Coronary artery (tissue), 2 donors: Measurements from ENCODE around the gene EHMT1.
"Not testable (repeated sequence)": the region's sequence is repeated elsewhere in the genome, so short reads cannot be mapped to it uniquely, and the experiment has no call there.

Experiments
- DNase-seq: peaks from one replicate; pipeline ENCODE4 v3.0.0-alpha.2; 2017; ENCODE audit warnings: low spot score
- H3K27ac ChIP-seq, 2 donors: fragments of 200-600 bp; sonication (generic); one replicate each; pipeline ENCODE4 v1.5.1; 2016 to 2019
- H3K4me3 ChIP-seq: fragments of 200-600 bp; sonication (generic); 2 replicates; pipeline ENCODE4 v1.5.1; 2016; ENCODE audit warnings: mild to moderate bottlenecking, moderate library complexity
- TF ChIP-seq, protein P1 (sequence below): fragments of 200-600 bp; sonication (generic); IDR thresholded peaks from one replicate; pipeline ENCODE4 v1.5.1; 2019; ENCODE audit warnings: antibody characterized with exemption

Gene EHMT1

DNA sequence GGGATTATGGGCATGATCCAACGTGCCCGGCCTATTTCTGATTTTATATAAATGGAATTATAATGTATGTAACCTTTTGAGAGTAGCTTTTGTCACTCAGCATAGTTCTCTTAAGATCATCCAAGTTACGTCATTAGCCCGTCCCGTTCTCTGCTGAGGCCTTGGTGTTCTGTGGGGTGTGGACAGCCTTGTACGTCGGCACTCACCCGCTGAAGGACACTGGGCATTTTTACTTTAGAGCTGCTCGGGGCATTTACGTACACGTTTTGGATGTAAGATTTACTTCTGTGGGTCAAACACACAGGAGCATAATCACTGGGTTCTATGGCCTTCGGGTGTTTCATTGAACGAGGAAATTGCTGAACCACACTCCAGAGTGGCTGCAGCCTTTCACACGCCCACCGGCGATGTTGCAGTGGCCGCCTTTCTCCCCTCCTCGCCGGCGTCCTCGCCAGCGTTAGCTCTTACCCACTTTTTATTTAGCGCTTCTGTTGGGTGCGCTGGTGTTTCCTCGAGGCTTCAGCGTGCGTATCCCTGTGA lies 101.8 kb downstream of the EHMT1 start:
- Histone ChIP-seq H3K4me3 (no peak overlapping the region), H3K27ac (no peak overlapping the region)
- DNase-seq, result no peak
- TF ChIP-seq, protein P1, sequence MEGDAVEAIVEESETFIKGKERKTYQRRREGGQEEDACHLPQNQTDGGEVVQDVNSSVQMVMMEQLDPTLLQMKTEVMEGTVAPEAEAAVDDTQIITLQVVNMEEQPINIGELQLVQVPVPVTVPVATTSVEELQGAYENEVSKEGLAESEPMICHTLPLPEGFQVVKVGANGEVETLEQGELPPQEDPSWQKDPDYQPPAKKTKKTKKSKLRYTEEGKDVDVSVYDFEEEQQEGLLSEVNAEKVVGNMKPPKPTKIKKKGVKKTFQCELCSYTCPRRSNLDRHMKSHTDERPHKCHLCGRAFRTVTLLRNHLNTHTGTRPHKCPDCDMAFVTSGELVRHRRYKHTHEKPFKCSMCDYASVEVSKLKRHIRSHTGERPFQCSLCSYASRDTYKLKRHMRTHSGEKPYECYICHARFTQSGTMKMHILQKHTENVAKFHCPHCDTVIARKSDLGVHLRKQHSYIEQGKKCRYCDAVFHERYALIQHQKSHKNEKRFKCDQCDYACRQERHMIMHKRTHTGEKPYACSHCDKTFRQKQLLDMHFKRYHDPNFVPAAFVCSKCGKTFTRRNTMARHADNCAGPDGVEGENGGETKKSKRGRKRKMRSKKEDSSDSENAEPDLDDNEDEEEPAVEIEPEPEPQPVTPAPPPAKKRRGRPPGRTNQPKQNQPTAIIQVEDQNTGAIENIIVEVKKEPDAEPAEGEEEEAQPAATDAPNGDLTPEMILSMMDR, result no peak

DNA sequence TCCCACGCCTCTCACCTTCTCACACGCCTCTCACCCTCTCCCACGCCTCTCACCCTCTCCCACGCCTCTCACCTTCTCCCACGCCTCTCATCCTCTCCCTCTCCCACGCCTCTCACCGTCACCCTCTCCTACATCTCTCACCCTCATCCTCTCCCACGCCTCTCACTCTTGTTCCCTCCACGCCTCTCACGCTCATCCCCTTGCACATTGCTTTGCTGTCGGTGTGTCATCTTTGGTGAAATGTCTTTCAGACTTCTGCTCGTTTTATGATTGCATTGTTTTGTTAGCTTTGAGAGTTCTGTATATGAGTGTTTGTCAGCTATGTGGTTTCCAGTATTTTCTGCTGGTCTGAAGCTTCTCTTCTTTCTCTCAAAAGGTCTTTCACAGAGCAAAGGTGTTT lies 102.7 kb downstream of the EHMT1 start:
- Histone ChIP-seq H3K27ac (no peak overlapping the region), H3K4me3 (no peak overlapping the region)
- TF ChIP-seq, protein P1, result no peak
- DNase-seq, result no peak

DNA sequence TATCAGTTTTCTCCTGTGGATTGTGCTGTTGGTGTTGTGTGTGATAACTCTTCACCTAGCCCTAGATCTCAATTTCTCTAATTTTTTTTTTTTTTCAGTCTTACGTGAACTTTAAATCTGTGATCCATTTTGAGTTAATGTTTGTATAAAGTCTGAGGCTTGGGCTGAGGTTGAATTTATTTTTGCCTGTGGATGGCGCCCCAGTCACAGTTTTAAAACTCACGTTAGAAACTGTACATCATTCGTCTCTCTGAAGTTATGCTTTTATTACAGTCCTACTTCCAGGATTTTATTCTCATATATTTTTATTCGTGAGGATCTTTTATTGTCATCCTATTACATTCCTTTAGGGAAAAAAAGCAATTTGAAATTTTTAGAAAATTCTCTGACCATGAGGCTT lies 103.1 kb downstream of the EHMT1 start:
- Histone ChIP-seq H3K27ac (no peak overlapping the region), H3K4me3 (no peak overlapping the region)
- no peak for DNase-seq
- TF ChIP-seq, protein P1, result no peak

DNA sequence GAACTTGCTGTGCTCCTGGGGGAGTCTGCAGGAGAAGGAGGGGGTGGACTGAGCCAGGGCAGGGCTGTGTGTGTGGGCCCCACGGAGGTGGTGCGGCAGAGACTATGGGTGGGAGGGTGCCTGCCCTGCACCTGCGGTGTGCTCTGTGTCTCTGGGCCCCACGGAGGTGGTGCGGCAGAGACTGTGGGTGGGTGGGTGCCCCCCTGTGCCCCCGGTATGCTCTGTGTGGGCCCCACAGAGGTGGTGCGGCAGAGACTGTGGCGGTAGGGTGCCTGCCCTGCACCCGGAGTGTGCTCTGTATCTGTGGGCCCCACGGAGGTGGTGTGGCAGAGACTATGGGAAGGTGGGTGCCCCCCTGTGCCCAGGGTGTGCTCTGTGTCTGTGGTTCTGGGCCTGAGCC lies 103.7 kb downstream of the EHMT1 start:
- TF ChIP-seq, protein P1, result no peak
- DNase-seq, result no peak
- peak overlapping the region in 1 of 2 donors; percentile 35 for H3K27ac ChIP-seq
- H3K4me3 ChIP-seq, result no peak overlapping the region

DNA sequence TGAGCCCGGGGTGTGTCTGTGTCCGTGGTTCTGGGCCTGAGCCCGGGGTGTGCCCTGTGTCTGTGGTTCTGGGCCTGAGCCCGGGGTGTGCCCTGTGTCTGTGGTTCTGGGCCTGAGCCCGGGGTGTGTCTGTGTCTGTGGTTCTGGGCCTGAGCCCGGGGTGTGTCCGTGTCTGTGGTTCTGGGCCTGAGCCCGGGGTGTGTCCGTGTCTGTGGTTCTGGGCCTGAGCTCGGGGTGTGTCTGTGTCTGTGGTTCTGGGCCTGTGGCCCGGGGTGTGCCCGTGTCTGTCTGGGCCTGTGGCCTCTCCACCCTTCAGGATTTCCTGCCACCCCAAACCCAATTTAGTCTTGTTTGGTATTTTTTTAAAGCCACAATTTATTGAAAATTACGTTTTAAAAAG lies 104.6 kb downstream of the EHMT1 start:
- not testable (repeated sequence) for DNase-seq, H3K4me3 ChIP-seq, H3K27ac ChIP-seq

DNA sequence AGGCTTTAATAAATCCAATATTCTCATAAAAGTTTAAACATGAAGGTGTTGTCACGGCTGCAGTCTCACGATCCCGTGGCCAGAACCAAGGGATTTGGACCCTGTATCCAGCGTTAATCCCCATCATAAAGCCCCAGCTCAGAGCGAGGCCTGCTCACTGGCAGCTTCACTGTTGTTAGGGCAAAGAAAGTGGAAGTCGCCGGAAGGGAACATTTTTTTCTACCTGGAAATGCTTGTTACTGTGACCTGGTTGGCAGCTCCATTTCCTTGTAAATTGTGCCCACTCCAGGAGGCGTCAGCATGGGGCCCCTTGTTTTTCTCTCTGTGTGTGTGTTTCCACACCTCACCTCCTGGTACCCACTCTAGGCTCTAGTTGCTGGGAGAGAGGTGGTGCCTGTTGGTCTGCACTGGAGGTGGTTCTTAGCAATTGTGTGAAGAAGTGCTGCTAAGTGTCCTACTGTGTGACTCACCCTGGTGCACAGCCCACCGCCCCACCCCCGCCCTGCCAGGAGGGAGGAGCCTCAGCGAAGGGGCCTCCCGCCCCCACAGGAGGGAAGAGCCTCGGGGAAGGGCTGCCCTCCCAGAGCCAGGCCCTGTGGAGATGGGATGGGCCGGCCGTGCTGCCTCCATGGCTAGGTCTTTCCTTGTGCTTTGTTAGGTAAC lies 105.1 kb downstream of the EHMT1 start:
- TF ChIP-seq, protein P1, result no peak
- DNase-seq, result no peak
- Histone ChIP-seq H3K4me3 (no peak overlapping the region), H3K27ac (no peak overlapping the region)

DNA sequence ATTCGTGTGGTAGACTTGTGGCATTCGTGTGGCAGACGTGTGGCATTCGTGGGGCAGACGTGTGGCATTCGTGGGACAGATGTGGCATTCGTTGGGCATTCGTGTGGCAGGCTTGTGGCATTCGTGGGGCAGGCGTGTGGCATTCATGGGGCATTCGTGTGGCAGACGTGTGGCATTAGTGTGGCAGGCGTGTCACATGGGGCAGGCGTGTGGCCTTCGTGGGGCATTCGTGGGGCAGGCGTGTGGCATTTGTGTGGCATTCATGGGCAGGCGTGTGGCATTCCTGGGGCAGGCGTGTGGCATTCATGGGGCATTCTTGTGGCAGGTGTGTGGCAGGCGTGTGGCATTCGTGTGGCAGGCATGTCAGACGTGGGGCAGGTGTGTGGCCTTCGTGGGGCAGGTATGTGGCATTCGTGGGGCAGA lies 106.0 kb downstream of the EHMT1 start:
- H3K4me3 ChIP-seq, result no peak overlapping the region
- H3K27ac ChIP-seq, result no peak overlapping the region
- TF ChIP-seq, protein P1, result no peak
- DNase-seq, result no peak
